H1 (cell line): ENCODE data around the gene POLR2F. TPM values are rescaled to one million over a fixed set of nuclear protein-coding genes. Genes with fewer than 3 reads are reported as not detected.

Source experiments
- CTCF ChIA-PET: fragments of 300-600 bp; sonication (Branson Sonifier 250); formaldehyde crosslinking; loops from one replicate; lab custom pipeline; 2021; ENCODE audit not compliant: partially characterized antibody; lab: Charles Lee
- POLR2A ChIA-PET: fragments of 300-600 bp; sonication (Branson Sonifier 250); formaldehyde crosslinking; loops from one replicate; lab custom pipeline; 2021; ENCODE audit warnings: inconsistent platforms; ENCODE audit not compliant: partially characterized antibody; lab: Charles Lee
- DNase-seq, 2 experiments: peaks; one replicate each; pipeline versions ENCODE4 v3.0.0 to v3.0.0-alpha.2; 2010 to 2022; ENCODE audit warnings: low spot score in 2 of 2, low read depth in 1 of 2, mixed read lengths in 1 of 2
- FAIRE-seq: peaks from 2 replicates; lab custom pipeline; 2011; peaks lifted over from hg19 to GRCh38; lab: Jason Lieb, UNC
- H2AFZ ChIP-seq: 2 replicates; pipeline ENCODE4 v1.8.1; 2012; ENCODE audit warnings: low read length, inconsistent platforms
- H2AK5ac ChIP-seq: 2 replicates; pipeline ENCODE4 v1.6.1; 2013; ENCODE audit warnings: low read depth, low read length
- H2BK120ac ChIP-seq: replicated peaks from 2 replicates; pipeline ENCODE3; 2013; ENCODE audit warnings: low read depth, low read length, inconsistent platforms
- H2BK12ac ChIP-seq: 2 replicates; pipeline ENCODE4 v1.6.1; 2013; ENCODE audit warnings: low read depth, low read length
- H2BK15ac ChIP-seq: 2 replicates; pipeline ENCODE4 v1.6.1; 2013; ENCODE audit warnings: low read length
- H2BK20ac ChIP-seq: 2 replicates; pipeline ENCODE4 v1.6.1; 2013; ENCODE audit warnings: low read length
- H2BK5ac ChIP-seq: 2 replicates; pipeline ENCODE4 v1.6.1; 2013; ENCODE audit warnings: low read depth, low read length
- H3K14ac ChIP-seq: 2 replicates; pipeline ENCODE4 v1.6.1; 2013; ENCODE audit warnings: inconsistent platforms; ENCODE audit not compliant: insufficient read length
- H3K18ac ChIP-seq: 2 replicates; pipeline ENCODE4 v1.6.1; 2013; ENCODE audit warnings: low read length; ENCODE audit errors: extremely low read depth
- H3K23ac ChIP-seq: 2 replicates; pipeline ENCODE4 v1.6.1; 2013; ENCODE audit warnings: inconsistent platforms; ENCODE audit not compliant: insufficient read length
- H3K23me2 ChIP-seq: 2 replicates; pipeline ENCODE4 v1.6.1; 2013; ENCODE audit warnings: low read depth, low read length
- H3K27ac ChIP-seq: 2 replicates; pipeline ENCODE4 v1.6.1; 2011; ENCODE audit warnings: low read depth, low read length, inconsistent platforms
- H3K27me3 ChIP-seq, 4 experiments: replicated peaks in 1 of 4; 1 replicate in 1 of 4; 2 replicates in 3 of 4; pipeline versions ENCODE4 v1.6.1 to v1.8.1; 2011 to 2013; ENCODE audit warnings: low read length in 3 of 4, mild to moderate bottlenecking in 3 of 4, inconsistent platforms in 2 of 4, mixed read lengths in 2 of 4, moderate library complexity in 1 of 4; ENCODE audit not compliant: control insufficient read depth in 3 of 4, insufficient read depth in 3 of 4; ENCODE audit errors: extremely low read depth in 1 of 4
- H3K36me3 ChIP-seq, 4 experiments: 2 replicates each; pipeline versions ENCODE4 v1.6.1 to v1.8.1; 2011 to 2013; ENCODE audit warnings: mild to moderate bottlenecking in 4 of 4, low read length in 3 of 4, moderate library complexity in 2 of 4, control low read depth in 1 of 4, inconsistent platforms in 1 of 4; ENCODE audit not compliant: insufficient read depth in 4 of 4, control insufficient read depth in 2 of 4
- H3K4ac ChIP-seq: replicated peaks from 2 replicates; pipeline ENCODE3; 2013; ENCODE audit warnings: low read length, low read depth, mixed read lengths, inconsistent platforms; ENCODE audit not compliant: insufficient read length
- H3K4me1 ChIP-seq, 4 experiments: replicated peaks in 1 of 4; 1 replicate in 1 of 4; 2 replicates in 3 of 4; pipeline versions ENCODE4 v1.6.1 to v1.8.1; 2011 to 2013; ENCODE audit warnings: low read length in 3 of 4, inconsistent platforms in 2 of 4, mixed read lengths in 1 of 4; ENCODE audit not compliant: insufficient read depth in 4 of 4, control insufficient read depth in 3 of 4
- H3K4me2 ChIP-seq, 2 experiments: 2 replicates each; pipeline versions ENCODE4 v1.6.1 to v1.8.1; 2011 to 2013; ENCODE audit warnings: low read depth in 2 of 2, low read length in 2 of 2, control low read depth in 1 of 2, inconsistent platforms in 1 of 2, mild to moderate bottlenecking in 1 of 2; ENCODE audit not compliant: insufficient read depth in 1 of 2
- H3K4me3 ChIP-seq, 4 experiments: fragments of 200-600, 300-600 bp in 1 of 4; sonication (generic), shearing (Covaris generic), sonication (Bioruptor Twin) in 1 of 4; 2 replicates each; pipeline versions ENCODE4 v1.5.1 to v1.8.1; 2011 to 2016; ENCODE audit warnings: low read length in 4 of 4, low read depth in 3 of 4, control low read depth in 2 of 4, inconsistent platforms in 2 of 4, mild to moderate bottlenecking in 2 of 4, mixed read lengths in 1 of 4, moderate library complexity in 1 of 4; ENCODE audit not compliant: insufficient read depth in 2 of 4; ENCODE audit errors: extremely low read depth in 1 of 4
- H3K56ac ChIP-seq: replicated peaks from 2 replicates; pipeline ENCODE3; 2013; ENCODE audit warnings: low read depth, mild to moderate bottlenecking, mixed read lengths, low read length, inconsistent platforms; ENCODE audit not compliant: insufficient read length
- H3K79me1 ChIP-seq: 2 replicates; pipeline ENCODE4 v1.6.1; 2013; ENCODE audit warnings: low read depth, low read length, control low read depth
- H3K79me2 ChIP-seq, 2 experiments: 2 replicates each; pipeline versions ENCODE4 v1.6.1 to v1.8.1; 2012 to 2013; ENCODE audit warnings: low read length in 2 of 2, mild to moderate bottlenecking in 2 of 2, inconsistent platforms in 1 of 2; ENCODE audit not compliant: insufficient read depth in 2 of 2, control insufficient read depth in 1 of 2
- H3K9ac ChIP-seq, 4 experiments: replicated peaks in 1 of 4; 1 replicate in 1 of 4; 2 replicates in 3 of 4; pipeline versions ENCODE4 v1.6.1 to v1.8.1; 2011 to 2013; ENCODE audit warnings: low read depth in 3 of 4, low read length in 3 of 4, control low read depth in 2 of 4, mild to moderate bottlenecking in 2 of 4, moderate library complexity in 2 of 4, inconsistent platforms in 1 of 4; ENCODE audit errors: extremely low read depth in 1 of 4
- H3K9me3 ChIP-seq, 2 experiments: 2 replicates each; pipeline versions ENCODE4 v1.6.1 to v1.8.1; 2012 to 2013; ENCODE audit warnings: mild to moderate bottlenecking in 2 of 2, moderate library complexity in 2 of 2, control low read depth in 1 of 2, inconsistent platforms in 1 of 2, low read depth in 1 of 2, low read length in 1 of 2, mixed read lengths in 1 of 2; ENCODE audit not compliant: insufficient read depth in 2 of 2
- H4K20me1 ChIP-seq, 2 experiments: replicated peaks in 1 of 2; 2 replicates each; pipeline versions ENCODE3 to v1.8.1; 2011 to 2013; ENCODE audit warnings: inconsistent platforms in 2 of 2, low read length in 2 of 2, mild to moderate bottlenecking in 1 of 2; ENCODE audit not compliant: insufficient read depth in 2 of 2, control insufficient read depth in 1 of 2
- H4K5ac ChIP-seq: 2 replicates; pipeline ENCODE4 v1.6.1; 2013; ENCODE audit warnings: low read length, low read depth, mixed read lengths, inconsistent platforms; ENCODE audit not compliant: insufficient read length
- H4K8ac ChIP-seq: 2 replicates; pipeline ENCODE4 v1.8.0; 2013; ENCODE audit warnings: mild to moderate bottlenecking, moderate library complexity, low read length, inconsistent platforms; ENCODE audit not compliant: insufficient read depth; ENCODE audit errors: extremely low read depth
- H4K91ac ChIP-seq: replicated peaks from 2 replicates; pipeline ENCODE3; 2013; ENCODE audit warnings: low read length, mixed read lengths, inconsistent platforms; ENCODE audit not compliant: insufficient read length
- ATF2 ChIP-seq: IDR thresholded peaks from 2 replicates; pipeline ENCODE4 v1.6.1; 2012; ENCODE audit warnings: low read length, inconsistent platforms
- BACH1 ChIP-seq: IDR thresholded peaks from 2 replicates; pipeline ENCODE4 v1.6.1; 2012; ENCODE audit warnings: low read length, improper control_type of control experiment
- BRCA1 ChIP-seq: IDR thresholded peaks from 2 replicates; pipeline ENCODE4 v1.6.1; 2012; ENCODE audit warnings: low read depth, low read length, improper control_type of control experiment
- EP300 ChIP-seq, 2 experiments: IDR thresholded peaks; 1 replicate in 1 of 2; 2 replicates in 1 of 2; pipeline ENCODE4 v1.6.1; 2011 to 2012; ENCODE audit warnings: low read depth in 2 of 2, low read length in 2 of 2, mild to moderate bottlenecking in 2 of 2, borderline replicate concordance in 1 of 2, inconsistent platforms in 1 of 2, moderate library complexity in 1 of 2
- HDAC2 ChIP-seq, 2 experiments: fragments of 300-600 bp in 1 of 2; sonication (generic) in 1 of 2; IDR thresholded peaks; 2 replicates each; pipeline ENCODE4 v1.6.1; 2011 to 2012; ENCODE audit warnings: low read depth in 2 of 2, low read length in 2 of 2, mild to moderate bottlenecking in 2 of 2, moderate library complexity in 2 of 2, borderline replicate concordance in 1 of 2, inconsistent platforms in 1 of 2
- KDM4A ChIP-seq: IDR thresholded peaks from one replicate; pipeline ENCODE4 v1.7.1; 2012; ENCODE audit warnings: low read depth, mild to moderate bottlenecking, moderate library complexity, low read length, inconsistent platforms; ENCODE audit not compliant: severe bottlenecking
- MAX ChIP-seq: IDR thresholded peaks from 2 replicates; pipeline ENCODE4 v1.6.1; 2012; ENCODE audit warnings: inconsistent platforms
- RXRA ChIP-seq: IDR thresholded peaks from 2 replicates; pipeline ENCODE4 v1.6.1; 2011; ENCODE audit warnings: low read depth, mild to moderate bottlenecking, low read length, moderate library complexity; ENCODE audit not compliant: insufficient read depth
- SUZ12 ChIP-seq: fragments of 200-600 bp; sonication (generic); IDR thresholded peaks from 2 replicates; pipeline ENCODE4 v1.6.1; 2012; ENCODE audit warnings: mild to moderate bottlenecking, inconsistent platforms, low read length, moderate library complexity, mixed read lengths
- TAF7 ChIP-seq: optimal IDR thresholded peaks from 2 replicates; pipeline ENCODE3; 2011; ENCODE audit warnings: low read depth, mild to moderate bottlenecking, inconsistent platforms, low read length, moderate library complexity, borderline replicate concordance
- WGBS, 2 experiments: shearing (Covaris generic) in 1 of 2; methylation state at CpG; one replicate each; pipeline versions ENCODE4 v1.1.6 to v1.1.7; 2013 to 2015; ENCODE audit warnings: low lambda C conversion rate in 2 of 2, mixed read lengths in 2 of 2, inconsistent platforms in 1 of 2, low coverage in 1 of 2, missing lambda C conversion rate in 1 of 2; ENCODE audit not compliant: insufficient replicate concordance in 2 of 2, insufficient coverage in 1 of 2, insufficient read length in 1 of 2; ENCODE audit errors: extremely low coverage in 1 of 2, missing lambda C conversion rate in 1 of 2; 5-methylcytosine and 5-hydroxymethylcytosine counted together
- polyA plus RNA-seq, 7 experiments: library from polyadenylated mRNA; depleted of rRNA in 3 of 7; stranded (reverse) in 5 of 7; unstranded in 2 of 7; fragments of >200 nt in 5 of 7; fragments of 200-250 nt in 2 of 7; gene quantifications; 1 replicate in 5 of 7; 2 replicates in 1 of 7; 4 replicates in 1 of 7; pipeline versions ENCODE4 v1.2.1 to v1.2.3, GENCODE V29; 2011 to 2013; ENCODE audit warnings: missing spikeins in 2 of 7, mixed read lengths in 2 of 7
- total RNA-seq: library from RNA; stranded (reverse); fragmentation: NEBNext Ultra II Directional; extraction: Animal tissue kit (Norgen Biotek cat#: 25700); gene quantifications from 2 replicates; pipeline ENCODE4 v1.2.1, GENCODE V29; 2021

Gene POLR2F
- total and polyA plus RNA-seq, 2 of the 8 experiments (the other 6 are each of a cell fraction or from before 2014, with no cell fraction given): 150 to 176 TPM

- Histone ChIP-seq H3K27ac (no peak overlapping the region), H3K9me3 (no peaks in the 10 kb centered on the region), H4K91ac (no peak overlapping the region), H3K23ac (no peak overlapping the region), H3K9ac (no peak overlapping the region), H3K14ac (no peak overlapping the region), H3K4me1 (no peaks in the 10 kb centered on the region), H4K20me1 (no peaks in the 10 kb centered on the region), H3K18ac (no peak overlapping the region), H3K79me1 (no peaks in the 10 kb centered on the region), H2BK15ac (no peak overlapping the region), H3K4me3 (no peak overlapping the region), H2BK120ac (no peak overlapping the region), H4K8ac (no peak overlapping the region), H3K27me3 (no peaks in the 10 kb centered on the region), H3K36me3 (no peaks in the 10 kb centered on the region), H3K4me2 (no peak overlapping the region), H3K56ac (no peak overlapping the region), H3K4ac (no peak overlapping the region), H2AK5ac (no peak overlapping the region), H2BK5ac (no peak overlapping the region), H2BK20ac (no peak overlapping the region), H2AFZ (no peak overlapping the region), H2BK12ac (no peak overlapping the region), H4K5ac (no peak overlapping the region), H3K23me2 (no peaks in the 10 kb centered on the region), H3K79me2 (no peaks in the 10 kb centered on the region)
- no peak for DNase-seq
- WGBS, 2 experiments: 87% methylated on average over 14 of the region's 14 CpGs; no CpG with 5 or more reads in 1 of the 2 experiments
- TF ChIP-seq BACH1 (no peak), BRCA1 (no peak), ATF2 (no peak), RXRA (no peak), KDM4A (no peak), EP300 (IDR thresholded peaks at IDR 0.05; ENCODE audit: borderline replicate concordance in 1 of 2, low read depth in 2 of 2, low read length in 2 of 2) (no peak), TAF7 (no peak), MAX (no peak), SUZ12 (no peak), HDAC2 (IDR thresholded peaks at IDR 0.05; ENCODE audit: borderline replicate concordance in 1 of 2, low read depth in 2 of 2, low read length in 2 of 2) (no peak)
- ChIA-PET CTCF (interaction anchor here (0.8 to 1.6 kb wide), 3 partner anchors 28 to 122 kb away, joined by 3 to 4 read pairs (median 3); no protein-coding TSS in a partner anchor), POLR2A (no interaction called here)
- FAIRE-seq: no peak
These were observed 55.7 kb downstream of the POLR2F start for GRCh38 chr22:38009000-38009806.
